Vagina (tissue), 2 donors: ENCODE measurements around the gene FLOT1.

Experiments used
- CTCF ChIP-seq, 3 experiments: fragments of 450-650 bp in 2 of 3; fragments of 200-600 bp in 1 of 3; sonication (generic) in 1 of 3; IDR thresholded peaks; one replicate each; pipeline ENCODE4 v1.5.1; 2017 to 2019; ENCODE audit warnings: antibody characterized with exemption in 3 of 3, mild to moderate bottlenecking in 2 of 3, moderate library complexity in 2 of 3
- POLR2A ChIP-seq, 2 donors: fragments of 450-650 bp; IDR thresholded peaks; one replicate each; pipeline ENCODE4 v1.6.1; 2017; ENCODE audit warnings: antibody characterized with exemption in 2 of 2, mild to moderate bottlenecking in 2 of 2, moderate library complexity in 2 of 2

- TF ChIP-seq CTCF (IDR thresholded peaks at IDR 0.05) (no peak), POLR2A (IDR thresholded peaks at IDR 0.05) (no peak)
These were observed 17.4 kb downstream of the FLOT1 start for GRCh38 chr6:30724906-30725667.
